AML-193 (cell line): Measurements from ENCODE around the gene OR6F1.
"Not testable (repeated sequence)": the region's sequence is repeated elsewhere in the genome, so short reads cannot be mapped to it uniquely, and the experiment has no call there.

ENCODE experiments used
- DNase-seq, 2 experiments: peaks; one replicate each; lab custom pipeline; 2025; lab: John Stamatoyannopoulos, UW

OR6F1 gene

DNA sequence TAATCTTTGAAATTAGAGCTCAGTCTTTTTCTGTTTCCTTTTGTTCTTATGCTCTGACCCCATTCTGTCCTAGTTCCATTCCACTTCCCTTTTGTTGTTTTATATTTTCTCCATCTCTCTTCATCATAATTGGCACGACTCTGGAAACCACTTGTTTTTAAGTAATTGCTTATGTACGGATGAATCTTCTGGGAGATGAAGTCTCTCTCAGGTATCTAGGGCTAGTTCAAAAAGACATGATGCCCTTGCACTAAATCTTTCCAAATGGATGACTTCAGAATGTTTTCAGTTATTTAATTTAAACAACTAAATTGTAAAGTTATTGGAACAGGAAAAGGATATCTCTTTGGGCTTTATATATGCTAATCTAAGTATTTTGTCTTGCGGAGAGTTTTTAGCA, at the start of gene OR6F1:
OR6F1 (minus strand) TSS at position 101 of the 400 bp plus-strand sequence. CDS start 3,891 bp downstream, outside the sequence.
- no peak for DNase-seq

DNA sequence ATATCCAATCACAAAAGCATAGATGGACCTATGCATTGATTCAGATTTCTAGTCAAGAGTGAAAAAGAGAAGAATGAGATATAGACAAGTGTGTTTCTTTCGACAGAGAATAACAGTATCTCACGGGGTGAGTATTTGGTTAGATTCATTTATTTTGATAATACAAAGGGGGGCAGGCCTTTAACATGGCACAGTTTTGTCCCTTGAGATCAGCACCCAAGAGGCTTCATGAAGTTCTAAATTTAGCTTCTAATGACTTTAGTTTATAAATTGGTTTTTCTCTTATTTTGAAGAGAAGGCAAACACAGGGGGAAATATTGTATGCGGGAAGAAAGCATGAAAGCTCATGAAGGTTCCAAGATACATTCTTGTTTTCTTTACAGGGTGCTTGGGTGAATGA, 44.0 kb upstream of the OR6F1 start, which contains the start of gene OR1C1:
OR1C1 (minus strand) TSS at position 101 of the 400 bp plus-strand sequence. CDS start 2,150 bp downstream, outside the sequence.
- DNase-seq = no peak

DNA sequence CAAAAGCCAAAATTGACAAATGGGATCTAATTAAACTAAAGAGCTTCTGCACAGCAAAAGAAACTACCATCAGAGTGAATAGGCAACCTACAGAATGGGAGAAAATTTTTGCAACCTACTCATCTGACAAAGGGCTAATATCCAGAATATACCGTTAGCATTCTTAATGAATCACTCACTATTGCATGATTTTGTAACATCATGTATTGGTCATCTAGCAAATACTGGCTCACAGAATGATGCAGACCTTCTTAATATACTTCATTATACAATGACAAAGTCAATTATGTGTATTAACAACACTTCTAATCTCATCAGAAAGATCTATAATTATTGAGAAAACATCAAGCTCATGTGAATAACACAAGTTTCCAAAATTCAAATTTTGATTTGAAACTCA, 37.9 kb upstream of the OR6F1 start:
- not testable (repeated sequence) for DNase-seq

DNA sequence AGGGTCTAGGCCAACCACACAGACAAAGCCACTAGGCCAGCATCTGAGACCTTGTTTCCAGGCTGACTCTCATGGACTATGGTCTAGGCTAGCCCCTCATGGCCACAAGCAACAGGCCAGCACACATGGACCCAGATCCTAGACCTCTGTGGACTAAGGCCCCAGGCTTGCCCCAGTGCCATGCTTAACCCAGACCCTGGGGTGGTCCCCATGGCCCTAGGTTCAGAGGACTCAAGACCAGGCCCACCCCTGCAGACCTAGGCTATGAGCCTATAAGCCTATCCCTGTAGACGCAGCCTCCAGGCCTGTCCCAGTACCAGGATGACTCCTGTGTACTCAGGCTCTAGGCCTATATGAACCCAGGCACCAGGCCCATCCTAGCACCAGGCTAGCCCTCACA, 33.4 kb upstream of the OR6F1 start:
- DNase-seq = no peak

DNA sequence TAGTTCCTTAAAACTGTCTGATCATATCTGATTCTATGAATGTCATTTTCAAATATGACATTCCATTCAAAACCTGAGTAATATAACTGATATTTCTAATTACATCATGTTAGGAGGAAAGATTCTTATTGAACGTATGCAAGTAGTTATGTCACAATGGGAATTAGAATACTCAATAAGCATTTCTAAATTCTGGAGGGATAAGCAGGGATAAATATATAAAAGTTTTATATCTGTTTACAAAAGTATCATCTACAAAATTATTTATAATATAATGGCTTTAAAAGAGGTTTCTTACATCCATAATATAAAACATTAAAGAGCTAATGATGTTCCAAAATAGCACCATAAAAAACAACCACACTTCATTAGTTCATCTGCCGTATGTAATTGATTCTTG, 31.6 kb upstream of the OR6F1 start, which contains the start of gene OR14A2:
OR14A2 (minus strand) TSS at position 101 of the 400 bp plus-strand sequence.
- DNase-seq = no peak

DNA sequence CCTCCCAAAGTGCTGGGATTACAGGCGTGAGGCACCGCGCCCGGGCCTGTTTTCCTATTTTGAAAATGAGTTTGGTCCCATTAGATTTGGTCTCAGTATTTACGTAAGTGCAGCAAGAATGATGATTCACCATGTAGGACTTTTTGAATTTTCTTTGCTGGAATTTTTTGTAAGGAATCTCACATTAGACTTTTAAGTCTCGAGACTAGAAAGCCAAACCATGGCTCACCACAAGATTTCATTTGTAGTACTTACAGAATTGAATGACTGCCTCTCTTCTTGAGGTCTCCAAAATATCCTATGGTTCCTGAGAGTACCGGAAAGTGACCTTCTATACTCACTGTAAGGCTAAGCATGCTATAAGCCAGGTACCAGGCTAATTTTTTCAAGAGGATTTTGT, 31.2 kb upstream of the OR6F1 start:
- DNase-seq = no peak

DNA sequence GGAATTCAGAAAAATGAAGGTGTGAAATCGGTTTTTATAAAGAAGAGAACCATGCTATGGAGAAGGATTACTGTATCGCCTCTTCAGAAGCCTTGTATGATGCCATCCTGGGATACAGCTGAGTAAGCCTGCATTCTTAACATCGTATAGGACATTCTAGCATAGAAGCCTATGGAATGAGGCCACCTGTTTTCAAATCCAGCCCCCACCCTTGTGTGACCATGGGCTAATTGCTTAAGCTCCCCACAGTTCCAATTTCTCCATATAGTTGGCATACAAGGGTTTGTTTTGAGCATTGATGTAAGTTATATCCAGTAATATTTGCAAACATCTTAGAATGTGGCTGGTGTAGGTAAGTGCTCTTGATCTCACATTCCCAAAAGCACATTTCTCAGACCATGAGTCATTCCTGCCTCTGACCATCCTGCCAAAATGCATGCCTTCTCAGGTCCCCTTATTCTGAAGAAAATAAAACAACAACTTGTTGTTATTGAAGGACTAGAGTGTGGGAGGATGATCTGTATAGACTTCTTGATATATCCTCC, 30.0 kb upstream of the OR6F1 start:
- no peak for DNase-seq

DNA sequence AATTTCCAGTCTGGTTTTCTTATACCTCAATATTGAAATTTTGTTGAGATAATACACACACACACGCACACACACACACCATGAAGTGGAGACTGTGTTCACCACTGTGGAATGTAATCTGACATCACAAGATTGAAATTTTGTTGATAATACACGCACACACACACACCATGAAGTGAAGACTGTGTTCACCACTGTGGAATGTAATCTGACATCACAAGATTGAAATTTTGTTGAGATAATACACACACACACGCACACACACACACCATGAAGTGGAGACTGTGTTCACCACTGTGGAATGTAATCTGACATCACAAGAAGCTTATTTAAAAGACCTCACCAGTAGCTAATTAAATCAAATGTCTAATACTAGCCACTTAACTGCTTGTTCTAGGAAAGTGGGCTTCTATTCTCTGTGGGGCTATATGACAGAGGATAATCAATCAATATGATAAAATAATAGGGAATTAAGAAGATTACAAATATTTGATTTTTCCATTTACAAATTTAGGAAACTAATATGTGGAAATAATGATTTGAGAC, 25.8 kb upstream of the OR6F1 start:
- not testable (repeated sequence) for DNase-seq

DNA sequence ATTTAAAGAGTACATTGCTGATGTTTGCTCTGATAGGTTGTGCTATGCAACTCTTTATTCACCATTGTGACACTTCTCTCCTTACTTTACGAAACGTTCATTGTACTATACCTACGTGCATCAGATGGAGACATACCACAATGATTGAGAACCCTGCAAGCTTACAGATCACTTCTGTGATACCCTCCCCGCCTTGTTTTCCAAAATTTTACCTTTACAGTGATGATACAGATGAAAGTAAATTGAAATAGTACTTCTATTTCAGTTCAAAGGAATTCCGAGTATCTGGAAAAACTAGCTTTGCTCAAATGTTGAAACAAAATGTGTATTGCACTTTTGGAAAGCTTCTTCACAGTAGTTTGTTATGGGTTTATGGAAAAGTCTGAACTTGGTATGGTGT, 25.3 kb upstream of the OR6F1 start:
- no peak for DNase-seq

DNA sequence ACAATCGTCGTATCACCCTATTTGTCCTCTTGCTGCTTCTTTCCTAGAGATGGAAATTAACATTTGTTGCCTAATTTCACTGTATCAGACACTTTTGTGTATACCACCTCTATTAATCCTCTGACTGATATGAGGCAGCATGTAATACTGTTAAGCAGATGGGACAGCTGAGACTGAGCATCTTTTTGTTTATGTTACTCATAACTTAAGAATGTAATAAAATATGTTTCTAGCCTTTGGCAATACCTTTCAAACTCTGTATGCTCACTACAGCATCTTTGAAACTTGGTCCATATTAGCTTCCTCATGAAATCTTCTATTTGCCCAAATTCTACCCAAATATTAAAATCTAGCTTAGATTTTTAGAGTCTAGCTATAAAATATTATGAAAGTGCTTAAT, 24.3 kb upstream of the OR6F1 start:
- DNase-seq = no peak

DNA sequence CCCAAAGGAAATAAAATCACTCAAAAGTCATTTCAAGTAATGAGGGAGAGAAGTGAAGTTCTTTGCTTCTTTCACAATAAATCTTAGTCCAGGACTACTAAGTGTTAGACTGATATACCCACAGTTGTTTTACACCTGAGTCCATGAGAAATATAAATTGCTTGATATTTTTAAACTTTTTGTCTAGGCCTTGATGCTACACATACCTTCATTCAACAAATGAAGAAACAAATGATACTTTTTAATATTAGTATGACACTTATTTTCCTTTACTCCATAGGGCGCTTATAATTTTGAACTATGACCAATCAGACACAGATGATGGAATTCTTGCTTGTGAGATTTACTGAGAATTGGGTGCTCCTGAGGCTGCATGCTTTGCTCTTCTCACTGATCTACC, 21.9 kb upstream of the OR6F1 start, which contains the start of gene OR14K1:
OR14K1 (plus strand) TSS at position 301 of the 400 bp plus-strand sequence; CDS start at position 301, 0 bp downstream.
- no peak for DNase-seq

DNA sequence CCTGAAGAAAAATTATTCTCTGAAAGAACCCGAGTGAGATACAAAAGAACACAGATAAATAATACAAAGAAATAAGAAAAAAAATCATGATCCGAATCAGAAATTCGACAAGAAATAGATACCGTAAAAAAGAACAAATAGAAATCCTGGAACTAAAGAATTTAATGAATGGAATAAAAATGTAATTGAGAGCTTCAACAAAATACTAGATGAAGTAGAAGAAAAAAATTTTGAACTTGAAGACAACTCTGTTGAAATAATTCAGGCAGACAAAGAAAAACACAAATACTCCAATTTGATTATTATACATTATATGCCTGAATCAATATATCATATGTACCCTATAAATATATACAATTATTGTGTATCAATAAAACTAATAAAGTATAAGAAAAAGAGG, 4.8 kb upstream of the OR6F1 start:
- DNase-seq = no peak

DNA sequence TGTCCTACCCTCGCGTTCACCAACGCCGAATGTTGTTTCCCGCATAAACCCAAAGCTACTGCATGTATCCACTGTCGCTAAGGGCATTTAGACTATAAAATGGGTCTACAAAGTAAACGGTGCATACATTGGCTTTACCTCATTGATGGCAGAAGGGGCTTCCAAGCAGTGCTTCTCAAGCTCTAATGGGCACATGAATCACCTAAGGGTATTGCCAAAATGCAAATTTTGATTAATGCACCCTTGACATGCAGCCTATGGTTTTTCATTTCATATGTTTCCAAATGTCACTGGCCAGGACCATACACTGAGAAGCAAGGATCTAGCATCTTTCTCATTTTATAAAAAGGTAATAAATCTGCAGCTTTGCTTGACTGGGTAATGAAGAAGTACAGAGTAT, 2.7 kb downstream of the OR6F1 start:
- DNase-seq = no peak

DNA sequence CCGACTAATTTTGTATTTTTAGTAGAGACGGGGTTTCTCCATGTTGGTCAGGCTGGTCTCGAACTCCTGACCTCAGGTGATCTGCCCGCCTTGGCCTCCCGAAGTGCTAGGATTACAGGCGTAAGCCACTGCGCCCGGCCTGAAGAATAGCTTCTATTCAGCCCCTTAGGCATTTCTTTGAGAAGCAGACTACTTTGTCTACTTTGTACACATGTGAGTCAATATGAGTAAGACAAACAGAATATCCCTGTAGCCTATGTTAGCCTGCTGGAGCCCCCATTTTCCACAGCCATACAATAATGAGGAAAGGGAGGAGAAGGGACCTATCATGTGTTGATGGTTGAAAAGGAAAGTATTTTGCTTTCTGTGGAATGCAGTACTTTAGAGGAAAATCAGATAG, 5.8 kb downstream of the OR6F1 start:
- DNase-seq = not testable (repeated sequence)

DNA sequence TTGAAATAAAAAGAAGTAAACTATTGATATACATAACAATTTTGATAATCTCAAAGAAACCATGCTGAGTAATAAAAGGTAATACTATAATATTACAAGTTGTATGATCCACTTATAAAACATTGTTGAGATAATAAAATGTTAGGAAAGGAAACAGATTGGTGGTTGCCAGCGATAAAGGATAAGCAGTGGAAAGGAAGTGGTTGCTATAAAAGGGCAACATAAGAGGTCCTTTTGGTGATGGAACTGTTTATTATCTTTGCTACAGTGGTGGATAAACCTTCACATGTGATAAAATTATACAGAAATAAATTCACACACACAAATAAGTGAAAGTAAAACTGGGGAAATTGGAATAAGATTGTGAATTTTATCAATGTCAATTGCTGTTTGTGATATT, 15.1 kb downstream of the OR6F1 start:
- no peak for DNase-seq

DNA sequence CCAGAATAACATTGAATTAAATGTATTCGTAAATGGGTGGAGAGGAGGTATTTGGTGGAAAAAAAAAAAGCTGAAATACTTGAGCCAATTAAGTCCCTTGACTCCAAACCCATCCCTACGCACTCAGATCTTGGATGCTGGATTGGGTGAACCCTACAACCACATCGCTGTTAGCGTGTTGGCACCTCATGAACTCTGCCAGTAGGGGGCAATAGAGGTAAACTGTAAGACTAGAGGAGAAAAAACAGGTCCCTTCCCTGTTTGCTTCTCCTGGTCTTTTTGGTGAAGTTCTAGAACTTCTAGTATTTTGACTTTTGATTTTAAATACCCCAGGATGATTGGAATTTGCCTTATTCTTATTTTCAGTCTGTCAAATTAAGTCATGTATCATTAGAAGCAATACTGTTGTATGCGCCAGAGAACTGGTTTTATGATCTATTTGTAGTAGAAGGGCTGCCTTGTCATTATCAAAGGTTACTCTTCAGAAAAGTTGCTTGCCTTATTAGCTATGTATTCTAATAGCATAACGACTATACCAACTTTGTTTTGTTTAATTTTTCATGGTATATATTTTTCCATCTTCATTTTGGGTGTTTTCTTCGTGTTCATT, 35.1 kb downstream of the OR6F1 start:
- DNase-seq = peak; percentile 47 to 52

DNA sequence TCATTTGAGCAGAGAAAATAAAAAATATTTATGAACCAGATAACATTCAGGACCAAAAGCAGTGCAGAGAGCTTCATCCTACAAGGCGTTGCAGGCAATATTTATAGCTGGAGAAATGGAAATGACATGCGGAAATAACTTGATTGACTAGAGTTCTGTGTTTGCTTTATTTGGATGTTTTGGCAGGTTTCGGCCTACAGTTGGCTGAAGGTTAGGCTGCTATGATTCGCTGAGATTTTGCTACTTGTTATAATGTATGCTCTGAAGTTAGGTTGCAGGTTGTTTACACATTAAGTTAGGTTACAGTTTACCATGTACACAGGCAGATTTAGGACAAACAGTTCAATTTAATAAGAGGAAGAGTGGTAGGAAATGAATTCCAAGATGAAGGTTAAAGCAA, 36.3 kb downstream of the OR6F1 start:
- no peak for DNase-seq

DNA sequence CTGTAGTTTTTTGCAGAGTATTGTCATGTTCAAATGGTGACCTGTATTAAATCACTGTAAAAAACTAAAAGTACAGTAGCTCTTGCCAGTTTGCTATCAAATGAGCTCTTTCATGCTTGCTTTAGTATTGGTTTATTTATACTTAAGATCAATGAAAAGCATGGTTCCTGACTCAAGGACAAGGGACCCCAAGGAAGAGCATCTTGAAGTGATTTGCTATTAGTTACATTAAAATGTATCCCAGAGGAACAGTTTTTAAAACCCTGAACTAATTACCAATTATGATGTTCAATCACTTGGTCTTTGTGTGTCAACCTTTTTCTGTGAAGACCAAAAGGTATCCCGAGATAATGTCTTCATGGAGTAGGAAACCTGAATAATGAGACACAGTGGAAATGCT, 36.8 kb downstream of the OR6F1 start, which contains the start of gene OR13G1:
OR13G1 (minus strand) TSS at position 101 of the 400 bp plus-strand sequence. CDS start 6,698 bp downstream, outside the sequence.
- no peak for DNase-seq

DNA sequence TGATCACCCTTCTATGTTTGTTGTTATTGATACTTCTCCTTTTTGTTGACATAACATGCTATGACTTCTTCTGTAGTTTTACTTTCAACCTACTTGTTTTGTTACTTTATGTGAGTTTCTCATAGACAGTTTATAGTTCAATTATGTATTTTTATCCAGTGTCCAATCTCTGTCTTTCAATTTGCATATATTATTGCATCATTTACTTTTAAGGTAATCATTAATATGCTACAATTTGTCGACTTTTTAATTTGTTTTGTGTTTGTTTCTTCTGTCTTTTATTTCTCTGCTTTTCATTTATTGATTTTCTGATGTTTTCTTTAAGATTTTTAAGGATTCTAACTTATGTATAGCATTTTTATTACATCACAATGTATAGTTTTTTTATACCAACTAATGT, 47.2 kb downstream of the OR6F1 start:
- no peak for DNase-seq
